HEK293 (cell line): ENCODE results near the gene PLS3.

Experiments
- CTCF ChIP-seq: fragments of 450-650 bp; formaldehyde crosslinking; IDR thresholded peaks from 2 replicates; pipeline ENCODE4 v1.5.1; 2016; ENCODE audit warnings: missing biosample characterization, missing genetic modification characterization
- KLF9 ChIP-seq: fragments of 450-650 bp; formaldehyde crosslinking; IDR thresholded peaks from 2 replicates; pipeline ENCODE4 v1.5.1; 2016; ENCODE audit warnings: missing biosample characterization, missing genetic modification characterization, low read depth
- PRDM2 ChIP-seq: fragments of 450-650 bp; formaldehyde crosslinking; IDR thresholded peaks from 2 replicates; pipeline ENCODE4 v1.5.1; 2016; ENCODE audit warnings: missing biosample characterization, missing genetic modification characterization, borderline replicate concordance
- SALL2 ChIP-seq: fragments of 450-650 bp; formaldehyde crosslinking; IDR thresholded peaks from 2 replicates; pipeline ENCODE4 v1.5.0; 2017; ENCODE audit warnings: missing biosample characterization, mild to moderate bottlenecking, missing genetic modification characterization, borderline replicate concordance
- YY1 ChIP-seq: fragments of 450-650 bp; formaldehyde crosslinking; IDR thresholded peaks from 2 replicates; pipeline ENCODE4 v1.5.1; 2018; ENCODE audit warnings: missing biosample characterization, missing genetic modification characterization
- ZBTB44 ChIP-seq: fragments of 450-650 bp; IDR thresholded peaks from 2 replicates; pipeline ENCODE4 v1.5.1; 2018; ENCODE audit warnings: missing biosample characterization, mild to moderate bottlenecking, missing genetic modification characterization
- ZNF10 ChIP-seq: fragments of 450-650 bp; formaldehyde crosslinking; IDR thresholded peaks from 2 replicates; pipeline ENCODE4 v1.5.1; 2017; ENCODE audit warnings: missing biosample characterization, missing genetic modification characterization
- ZNF121 ChIP-seq: fragments of 450-650 bp; formaldehyde crosslinking; IDR thresholded peaks from 2 replicates; pipeline ENCODE4 v1.5.1; 2016; ENCODE audit warnings: missing biosample characterization, missing genetic modification characterization
- ZNF19 ChIP-seq: fragments of 450-650 bp; formaldehyde crosslinking; IDR thresholded peaks from 2 replicates; pipeline ENCODE4; 2016; ENCODE audit warnings: missing biosample characterization, missing genetic modification characterization, low read depth
- ZNF366 ChIP-seq: fragments of 450-650 bp; formaldehyde crosslinking; conservative IDR thresholded peaks from 2 replicates; pipeline ENCODE4 v1.5.1; 2016; ENCODE audit warnings: missing biosample characterization, missing genetic modification characterization
- ZNF37A ChIP-seq: fragments of 450-650 bp; IDR thresholded peaks from 2 replicates; pipeline ENCODE4 v1.5.1; 2018; ENCODE audit warnings: missing biosample characterization, missing genetic modification characterization
- ZNF416 ChIP-seq: fragments of 450-650 bp; formaldehyde crosslinking; IDR thresholded peaks from 2 replicates; pipeline ENCODE4 v1.5.1; 2016; ENCODE audit warnings: missing biosample characterization, missing genetic modification characterization
- ZNF521 ChIP-seq: fragments of 450-650 bp; formaldehyde crosslinking; IDR thresholded peaks from 2 replicates; pipeline ENCODE4 v1.5.1; 2017; ENCODE audit warnings: missing biosample characterization, mild to moderate bottlenecking, missing genetic modification characterization
- ZNF558 ChIP-seq: fragments of 450-650 bp; formaldehyde crosslinking; IDR thresholded peaks from 2 replicates; pipeline ENCODE4 v1.5.1; 2016; ENCODE audit warnings: missing biosample characterization, missing genetic modification characterization
- ZNF600 ChIP-seq: fragments of 450-650 bp; formaldehyde crosslinking; IDR thresholded peaks from 2 replicates; pipeline ENCODE4 v1.5.1; 2016; ENCODE audit warnings: missing biosample characterization, missing genetic modification characterization
- ZNF777 ChIP-seq: fragments of 450-650 bp; formaldehyde crosslinking; IDR thresholded peaks from 2 replicates; pipeline ENCODE4 v1.5.1; 2017; ENCODE audit warnings: missing biosample characterization, missing genetic modification characterization, borderline replicate concordance
- ZSCAN4 ChIP-seq: fragments of 450-650 bp; formaldehyde crosslinking; IDR thresholded peaks from 2 replicates; pipeline ENCODE4 v1.5.1; 2017; ENCODE audit warnings: missing biosample characterization, missing genetic modification characterization
- TF ChIP-seq, protein P1 (sequence below): IDR thresholded peaks from 2 replicates; pipeline ENCODE4 v1.6.1; 2011; ENCODE audit warnings: mild to moderate bottlenecking, low read depth, low read length, borderline replicate concordance
- TF ChIP-seq, protein P2 (sequence below): fragments of 450-650 bp; formaldehyde crosslinking; IDR thresholded peaks from 2 replicates; pipeline ENCODE4 v1.5.1; 2016; ENCODE audit warnings: missing biosample characterization, missing genetic modification characterization
- TF ChIP-seq, protein P3 (sequence below): fragments of 450-650 bp; formaldehyde crosslinking; IDR thresholded peaks from 2 replicates; pipeline ENCODE4 v1.5.1; 2016; ENCODE audit warnings: missing biosample characterization, missing genetic modification characterization, borderline replicate concordance
- TF ChIP-seq, protein P4 (sequence below): fragments of 450-650 bp; formaldehyde crosslinking; IDR thresholded peaks from 2 replicates; pipeline ENCODE4 v1.5.1; 2017; ENCODE audit warnings: missing biosample characterization, missing genetic modification characterization

PLS3 gene

DNA sequence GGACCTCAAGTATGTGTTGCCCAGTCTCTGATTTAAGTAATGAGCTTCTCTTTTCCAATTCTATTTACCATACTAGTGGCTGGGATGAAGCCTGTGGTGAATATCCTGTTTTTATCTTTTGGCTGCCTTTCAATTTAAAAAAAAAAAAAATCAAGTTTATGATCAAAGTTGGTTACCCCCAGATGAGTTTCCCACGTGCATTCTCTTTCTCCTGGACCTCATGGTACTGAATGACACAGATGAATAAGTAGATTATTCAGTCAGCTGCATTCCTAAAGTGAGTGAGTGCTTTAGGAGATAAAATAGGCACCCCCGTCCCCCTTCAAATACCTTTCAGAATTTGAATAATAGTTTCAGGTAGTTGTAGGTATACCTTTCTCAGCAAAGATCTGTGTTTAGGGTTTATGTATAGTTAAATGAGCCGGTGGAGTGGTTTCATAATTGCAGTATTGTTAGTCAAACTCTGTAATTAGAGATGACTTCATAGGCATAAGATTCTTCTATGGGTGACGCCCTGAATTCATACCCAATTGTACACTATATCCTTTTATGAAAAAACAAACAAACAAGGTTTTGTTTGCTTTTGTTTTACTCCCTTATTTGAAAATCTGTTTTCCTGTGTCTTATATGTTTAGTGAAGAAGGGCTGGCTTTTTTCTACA, 41.9 kb downstream of the PLS3 start (continued):
- no peak for TF ChIP-seq PRDM2 (tag by site-specific recombination)
- TF ChIP-seq ZNF37A: no peak
- TF ChIP-seq KLF9 (tag by site-specific recombination): no peak
- TF ChIP-seq, protein P1, sequence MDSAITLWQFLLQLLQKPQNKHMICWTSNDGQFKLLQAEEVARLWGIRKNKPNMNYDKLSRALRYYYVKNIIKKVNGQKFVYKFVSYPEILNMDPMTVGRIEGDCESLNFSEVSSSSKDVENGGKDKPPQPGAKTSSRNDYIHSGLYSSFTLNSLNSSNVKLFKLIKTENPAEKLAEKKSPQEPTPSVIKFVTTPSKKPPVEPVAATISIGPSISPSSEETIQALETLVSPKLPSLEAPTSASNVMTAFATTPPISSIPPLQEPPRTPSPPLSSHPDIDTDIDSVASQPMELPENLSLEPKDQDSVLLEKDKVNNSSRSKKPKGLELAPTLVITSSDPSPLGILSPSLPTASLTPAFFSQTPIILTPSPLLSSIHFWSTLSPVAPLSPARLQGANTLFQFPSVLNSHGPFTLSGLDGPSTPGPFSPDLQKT: no peak
- TF ChIP-seq ZBTB44 (tag by site-specific recombination): no peak
- no peak for TF ChIP-seq SALL2 (tag by site-specific recombination)
- no peak for TF ChIP-seq ZNF521 (tag by site-specific recombination)
- no peak for TF ChIP-seq ZNF777
- no peak for TF ChIP-seq ZNF416 (tag by site-specific recombination)
- no peak for TF ChIP-seq ZNF600 (tag by site-specific recombination)
- TF ChIP-seq ZNF366 (tag by site-specific recombination): peak; percentile 40; the same call in 1 of the 2 replicates
- TF ChIP-seq, protein P2, sequence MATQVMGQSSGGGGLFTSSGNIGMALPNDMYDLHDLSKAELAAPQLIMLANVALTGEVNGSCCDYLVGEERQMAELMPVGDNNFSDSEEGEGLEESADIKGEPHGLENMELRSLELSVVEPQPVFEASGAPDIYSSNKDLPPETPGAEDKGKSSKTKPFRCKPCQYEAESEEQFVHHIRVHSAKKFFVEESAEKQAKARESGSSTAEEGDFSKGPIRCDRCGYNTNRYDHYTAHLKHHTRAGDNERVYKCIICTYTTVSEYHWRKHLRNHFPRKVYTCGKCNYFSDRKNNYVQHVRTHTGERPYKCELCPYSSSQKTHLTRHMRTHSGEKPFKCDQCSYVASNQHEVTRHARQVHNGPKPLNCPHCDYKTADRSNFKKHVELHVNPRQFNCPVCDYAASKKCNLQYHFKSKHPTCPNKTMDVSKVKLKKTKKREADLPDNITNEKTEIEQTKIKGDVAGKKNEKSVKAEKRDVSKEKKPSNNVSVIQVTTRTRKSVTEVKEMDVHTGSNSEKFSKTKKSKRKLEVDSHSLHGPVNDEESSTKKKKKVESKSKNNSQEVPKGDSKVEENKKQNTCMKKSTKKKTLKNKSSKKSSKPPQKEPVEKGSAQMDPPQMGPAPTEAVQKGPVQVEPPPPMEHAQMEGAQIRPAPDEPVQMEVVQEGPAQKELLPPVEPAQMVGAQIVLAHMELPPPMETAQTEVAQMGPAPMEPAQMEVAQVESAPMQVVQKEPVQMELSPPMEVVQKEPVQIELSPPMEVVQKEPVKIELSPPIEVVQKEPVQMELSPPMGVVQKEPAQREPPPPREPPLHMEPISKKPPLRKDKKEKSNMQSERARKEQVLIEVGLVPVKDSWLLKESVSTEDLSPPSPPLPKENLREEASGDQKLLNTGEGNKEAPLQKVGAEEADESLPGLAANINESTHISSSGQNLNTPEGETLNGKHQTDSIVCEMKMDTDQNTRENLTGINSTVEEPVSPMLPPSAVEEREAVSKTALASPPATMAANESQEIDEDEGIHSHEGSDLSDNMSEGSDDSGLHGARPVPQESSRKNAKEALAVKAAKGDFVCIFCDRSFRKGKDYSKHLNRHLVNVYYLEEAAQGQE (tag by site-specific recombination): no peak
- no peak for TF ChIP-seq ZSCAN4 (tag by site-specific recombination)
- no peak for TF ChIP-seq CTCF (tag by site-specific recombination)
- TF ChIP-seq, protein P3, sequence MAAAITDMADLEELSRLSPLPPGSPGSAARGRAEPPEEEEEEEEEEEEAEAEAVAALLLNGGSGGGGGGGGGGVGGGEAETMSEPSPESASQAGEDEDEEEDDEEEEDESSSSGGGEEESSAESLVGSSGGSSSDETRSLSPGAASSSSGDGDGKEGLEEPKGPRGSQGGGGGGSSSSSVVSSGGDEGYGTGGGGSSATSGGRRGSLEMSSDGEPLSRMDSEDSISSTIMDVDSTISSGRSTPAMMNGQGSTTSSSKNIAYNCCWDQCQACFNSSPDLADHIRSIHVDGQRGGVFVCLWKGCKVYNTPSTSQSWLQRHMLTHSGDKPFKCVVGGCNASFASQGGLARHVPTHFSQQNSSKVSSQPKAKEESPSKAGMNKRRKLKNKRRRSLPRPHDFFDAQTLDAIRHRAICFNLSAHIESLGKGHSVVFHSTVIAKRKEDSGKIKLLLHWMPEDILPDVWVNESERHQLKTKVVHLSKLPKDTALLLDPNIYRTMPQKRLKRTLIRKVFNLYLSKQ (tag by site-specific recombination): no peak
- no peak for TF ChIP-seq ZNF558
- TF ChIP-seq ZNF10 (tag by site-specific recombination): no peak
- TF ChIP-seq, protein P4, sequence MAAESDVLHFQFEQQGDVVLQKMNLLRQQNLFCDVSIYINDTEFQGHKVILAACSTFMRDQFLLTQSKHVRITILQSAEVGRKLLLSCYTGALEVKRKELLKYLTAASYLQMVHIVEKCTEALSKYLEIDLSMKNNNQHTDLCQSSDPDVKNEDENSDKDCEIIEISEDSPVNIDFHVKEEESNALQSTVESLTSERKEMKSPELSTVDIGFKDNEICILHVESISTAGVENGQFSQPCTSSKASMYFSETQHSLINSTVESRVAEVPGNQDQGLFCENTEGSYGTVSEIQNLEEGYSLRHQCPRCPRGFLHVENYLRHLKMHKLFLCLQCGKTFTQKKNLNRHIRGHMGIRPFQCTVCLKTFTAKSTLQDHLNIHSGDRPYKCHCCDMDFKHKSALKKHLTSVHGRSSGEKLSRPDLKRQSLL (tag by site-specific recombination): no peak
- TF ChIP-seq YY1 (tag by site-specific recombination): no peak
- TF ChIP-seq ZNF19 (tag by site-specific recombination): no peak
- TF ChIP-seq ZNF121: no peak
